ENCODE measurements around the gene SKIC2. TPM values are rescaled to one million over a fixed set of nuclear protein-coding genes. Genes with fewer than 3 reads are reported as not detected.

Gene SKIC2
- total and polyA plus RNA-seq, 2 of the 8 experiments (the other 6 are each of a cell fraction or from before 2014, with no cell fraction given) = 42.1 to 59.7 TPM

- Histone ChIP-seq H3K4ac (replicated peaks; ENCODE audit: insufficient read length, low read depth, low read length) (no peak overlapping the region), H2AFZ (ENCODE audit: low read length) (no peak overlapping the region), H2BK12ac (ENCODE audit: low read depth, low read length) (no peak overlapping the region), H3K4me3 (ENCODE audit: extremely low read depth in 1 of 4, insufficient read depth in 2 of 4, low read depth in 3 of 4, low read length in 4 of 4) (no peak overlapping the region), H4K20me1 (replicated peaks in 1 of 2; ENCODE audit: control insufficient read depth in 1 of 2, insufficient read depth in 2 of 2, low read length in 2 of 2) (peaks cover 0 to 3% of the 10 kb centered on the region in 2 experiments), H2BK120ac (replicated peaks; ENCODE audit: low read depth, low read length) (no peak overlapping the region), H4K8ac (ENCODE audit: extremely low read depth, insufficient read depth, low read length) (no peak overlapping the region), H3K27me3 (replicated peaks in 1 of 4; ENCODE audit: control insufficient read depth in 3 of 4, extremely low read depth in 1 of 4, insufficient read depth in 3 of 4, low read length in 3 of 4) (no peaks in the 10 kb centered on the region), H3K9me3 (ENCODE audit: insufficient read depth in 2 of 2, low read depth in 1 of 2, low read length in 1 of 2) (no peaks in the 10 kb centered on the region), H3K14ac (ENCODE audit: insufficient read length) (no peak overlapping the region), H3K27ac (ENCODE audit: low read depth, low read length) (no peak overlapping the region), H3K23ac (ENCODE audit: insufficient read length) (no peak overlapping the region), H2BK5ac (ENCODE audit: low read depth, low read length) (no peak overlapping the region), H4K5ac (ENCODE audit: insufficient read length, low read depth, low read length) (no peak overlapping the region), H3K79me1 (ENCODE audit: low read depth, low read length) (no peaks in the 10 kb centered on the region), H2BK20ac (ENCODE audit: low read length) (no peak overlapping the region), H3K18ac (ENCODE audit: extremely low read depth, low read length) (no peak overlapping the region), H4K91ac (replicated peaks; ENCODE audit: insufficient read length, low read length) (no peak overlapping the region), H3K4me1 (replicated peaks in 1 of 4; ENCODE audit: control insufficient read depth in 3 of 4, insufficient read depth in 4 of 4, low read length in 3 of 4) (peaks cover 0 to 1% (median 0%) of the 10 kb centered on the region in 4 experiments; a peak in 2 of 7 replicates), H3K36me3 (ENCODE audit: control insufficient read depth in 2 of 4, insufficient read depth in 4 of 4, low read length in 3 of 4) (peaks cover 13 to 57% (median 50%) of the 10 kb centered on the region in 4 experiments), H2BK15ac (ENCODE audit: low read length) (no peak overlapping the region), H3K23me2 (ENCODE audit: low read depth, low read length) (peaks cover 4% of the 10 kb centered on the region), H2AK5ac (ENCODE audit: low read depth, low read length) (no peak overlapping the region), H3K79me2 (ENCODE audit: control insufficient read depth in 1 of 2, insufficient read depth in 2 of 2, low read length in 2 of 2) (peaks cover 0 to 8% of the 10 kb centered on the region in 2 experiments; a peak in 2 of 4 replicates), H3K4me2 (ENCODE audit: insufficient read depth in 1 of 2, low read depth in 2 of 2, low read length in 2 of 2) (no peak overlapping the region), H3K9ac (replicated peaks in 1 of 4; ENCODE audit: extremely low read depth in 1 of 4, low read depth in 3 of 4, low read length in 3 of 4) (no peak overlapping the region), H3K56ac (replicated peaks; ENCODE audit: insufficient read length, low read depth, low read length) (no peak overlapping the region)
- CTCF ChIA-PET (ENCODE audit: partially characterized antibody) = interaction anchor here (0.5 to 10.2 kb wide), 2 partner anchors 12 to 258 kb away, joined by 3 to 84 read pairs; no protein-coding TSS in a partner anchor
- DNase-seq (ENCODE audit: low read depth in 1 of 2, low spot score in 2 of 2) (no peak), FAIRE-seq (no peak)
- POLR2A ChIA-PET (ENCODE audit: partially characterized antibody) = interaction anchor here (15.3 kb wide), 1 partner anchor 9 kb away, joined by 279 read pairs; the partner anchor contains the start of genes NELFE and SKIC2
- WGBS, 2 experiments (ENCODE audit: extremely low coverage in 1 of 2, insufficient coverage in 1 of 2, insufficient read length in 1 of 2, insufficient replicate concordance in 2 of 2, low coverage in 1 of 2, low lambda C conversion rate in 2 of 2, missing lambda C conversion rate in 1 of 2) = 92% methylated on average over 19 of the region's 19 CpGs; no CpG with 5 or more reads in 1 of the 2 experiments
- TF ChIP-seq TAF1 (IDR thresholded peaks at IDR 0.05; ENCODE audit: low read depth, low read length) = no peak
- no peak for TF ChIP-seq HDAC2 (IDR thresholded peaks at IDR 0.05; ENCODE audit: borderline replicate concordance in 1 of 2, low read depth in 2 of 2, low read length in 2 of 2)
- no peak for TF ChIP-seq POLR2A (IDR thresholded peaks at IDR 0.05; ENCODE audit: control extremely low read depth in 1 of 2, low read depth in 2 of 2, low read length in 2 of 2)
- no peak for TF ChIP-seq CHD1 (IDR thresholded peaks at IDR 0.05; ENCODE audit: low read depth, low read length)
- no peak for TF ChIP-seq HDAC6 (IDR thresholded peaks at IDR 0.05; ENCODE audit: low read depth, low read length)
- TF ChIP-seq BRCA1 (IDR thresholded peaks at IDR 0.05; ENCODE audit: low read depth, low read length) = no peak
- no peak for TF ChIP-seq CEBPB (IDR thresholded peaks at IDR 0.05; ENCODE audit: low read depth, low read length)
- TF ChIP-seq CTCF (IDR thresholded peaks at IDR 0.05; ENCODE audit: control extremely low read depth in 1 of 3, insufficient read depth in 1 of 3, low read depth in 1 of 3, low read length in 3 of 3) = no peak
- TF ChIP-seq CTBP2 (IDR thresholded peaks at IDR 0.05; ENCODE audit: borderline replicate concordance, insufficient read depth, insufficient read length, low read length) = no peak
- no peak for TF ChIP-seq RXRA (IDR thresholded peaks at IDR 0.05; ENCODE audit: insufficient read depth, low read depth, low read length)
- TF ChIP-seq SP4 (IDR thresholded peaks at IDR 0.05; ENCODE audit: low read length) = no peak
- TF ChIP-seq ASH2L (IDR thresholded peaks at IDR 0.05; ENCODE audit: low read length) = no peak
These were observed 4.9 kb downstream of the SKIC2 start for GRCh38 chr6:31963921-31964320.
